Natural killer cell (primary cell): ENCODE results near the gene ZNF511. TPM values are rescaled to one million over a fixed set of nuclear protein-coding genes. Genes with fewer than 3 reads are reported as not detected.

ENCODE experiments used
- ATAC-seq, 3 donors: fragments of 150-1000 bp in 2 of 3; fragments of 200-7000 bp in 1 of 3; cut with Tn5 transposase; 1 replicate in 1 of 3; 2 replicates in 2 of 3; pipeline ENCODE4 v1.10.0; 2021; ENCODE audit warnings: mild to moderate bottlenecking in 2 of 3, moderate library complexity in 2 of 3
- DNase-seq, 2 donors: peaks; one replicate each; pipeline versions ENCODE4 v3.0.0 to v3.0.0-alpha.2; 2013 to 2021; ENCODE audit warnings: mixed read lengths in 1 of 2
- H3K27ac ChIP-seq: one replicate; pipeline ENCODE4 v1.5.1; 2013; ENCODE audit warnings: mild to moderate bottlenecking, low read length
- H3K27me3 ChIP-seq: one replicate; pipeline ENCODE4 v1.6.1; 2013; ENCODE audit warnings: low read length; ENCODE audit not compliant: control insufficient read depth, insufficient read depth
- H3K36me3 ChIP-seq: one replicate; pipeline ENCODE4 v1.6.1; 2013; ENCODE audit warnings: low read length; ENCODE audit not compliant: control insufficient read depth, insufficient read depth
- H3K4me1 ChIP-seq: one replicate; pipeline ENCODE4 v1.6.1; 2013; ENCODE audit warnings: low read length; ENCODE audit not compliant: control insufficient read depth, insufficient read depth
- H3K4me3 ChIP-seq: one replicate; pipeline ENCODE4 v1.5.1; 2013; ENCODE audit warnings: low read length
- H3K9me3 ChIP-seq: one replicate; pipeline ENCODE4 v1.6.1; 2013; ENCODE audit warnings: low read length; ENCODE audit not compliant: control insufficient read depth, insufficient read depth
- H3K27ac Mint-ChIP-seq, 2 donors: one replicate each; pipeline ENCODE4 v1.8.0; 2022; ENCODE audit warnings: mild to moderate bottlenecking in 2 of 2, mixed read lengths in 2 of 2, moderate library complexity in 1 of 2
- H3K27me3 Mint-ChIP-seq, 2 donors: one replicate each; pipeline ENCODE4 v1.8.0; 2022; ENCODE audit warnings: low read depth in 2 of 2, mixed read lengths in 2 of 2
- H3K36me3 Mint-ChIP-seq: one replicate; pipeline ENCODE4 v1.8.0; 2022; ENCODE audit warnings: mixed read lengths
- H3K4me1 Mint-ChIP-seq, 2 donors: one replicate each; pipeline ENCODE4 v1.8.0; 2022; ENCODE audit warnings: mixed read lengths in 2 of 2
- H3K4me3 Mint-ChIP-seq: one replicate; pipeline ENCODE4 v1.8.0; 2022; ENCODE audit warnings: mild to moderate bottlenecking, moderate library complexity, mixed read lengths
- H3K9me3 Mint-ChIP-seq, 2 donors: one replicate each; pipeline ENCODE4 v1.8.0; 2022; ENCODE audit warnings: mixed read lengths in 2 of 2
- WGBS: methylation state at CpG from one replicate; pipeline ENCODE4 v1.1.7; 2013; ENCODE audit warnings: missing lambda C conversion rate; ENCODE audit not compliant: insufficient coverage; 5-methylcytosine and 5-hydroxymethylcytosine counted together
- intact Hi-C: fragments of 100-400 bp; cut with micrococcal nuclease; formaldehyde crosslinking; loops from one replicate; pipeline ENCODE4 v1.14.2; 2022
- total RNA-seq, 4 donors: library from RNA; stranded (reverse); fragments of 120-200 nt in 1 of 4; gene quantifications; one replicate each; pipeline versions ENCODE4 v1.2.3 to v1.2.4, GENCODE V29; 2013 to 2022
- TF ChIP-seq, protein P1 (sequence below): fragments of 200-600 bp; IDR thresholded peaks from one replicate; pipeline ENCODE4 v1.8.0; 2022; ENCODE audit warnings: antibody characterized with exemption

The ZNF511 gene
- total RNA-seq, 3 donors from 2014 or later (not counting 1 experiment from before 2014, with no cell fraction given): 28.1 to 39.0 (median 32.4) TPM

DNA sequence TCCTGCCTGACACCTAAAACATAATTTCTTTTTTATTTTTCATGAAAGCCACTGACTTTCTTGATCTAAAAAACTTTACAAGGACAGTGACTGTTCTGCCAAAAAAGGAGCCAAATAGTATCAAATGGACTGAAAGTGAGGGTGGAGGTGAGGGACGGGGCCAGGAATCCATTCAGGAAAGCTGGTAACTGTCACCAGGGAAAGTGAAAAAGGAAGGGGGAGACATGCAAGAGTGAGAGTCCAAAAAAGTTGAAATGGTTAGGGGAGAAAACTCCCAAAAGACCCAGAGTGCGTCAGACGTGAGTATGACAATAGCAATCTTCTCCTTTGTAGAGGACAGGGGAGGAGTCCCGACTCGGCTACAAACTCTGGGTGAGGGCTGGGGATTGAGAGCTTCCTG, 35.5 kb downstream of the ZNF511 start:
- Histone ChIP-seq H3K27me3 (peaks cover 11% of the 10 kb centered on the region), H3K4me1 (no peaks in the 10 kb centered on the region), H3K36me3 (no peaks in the 10 kb centered on the region), H3K4me3 (no peak overlapping the region), H3K9me3 (no peaks in the 10 kb centered on the region), H3K27ac (no peak overlapping the region)
- Mint-ChIP-seq H3K4me1 (peaks cover 0 to 3% of the 10 kb centered on the region in 2 donors), H3K27ac (no peak overlapping the region), H3K27me3 (peaks cover 27 to 29% of the 10 kb centered on the region in 2 donors), H3K36me3 (no peaks in the 10 kb centered on the region), H3K4me3 (no peak overlapping the region), H3K9me3 (no peaks in the 10 kb centered on the region)
- ATAC-seq: no peak
- 87% methylated on average over 5 of the region's 5 CpGs for WGBS
- no peak for DNase-seq
- intact Hi-C loops: no loop called here
- TF ChIP-seq, protein P1, sequence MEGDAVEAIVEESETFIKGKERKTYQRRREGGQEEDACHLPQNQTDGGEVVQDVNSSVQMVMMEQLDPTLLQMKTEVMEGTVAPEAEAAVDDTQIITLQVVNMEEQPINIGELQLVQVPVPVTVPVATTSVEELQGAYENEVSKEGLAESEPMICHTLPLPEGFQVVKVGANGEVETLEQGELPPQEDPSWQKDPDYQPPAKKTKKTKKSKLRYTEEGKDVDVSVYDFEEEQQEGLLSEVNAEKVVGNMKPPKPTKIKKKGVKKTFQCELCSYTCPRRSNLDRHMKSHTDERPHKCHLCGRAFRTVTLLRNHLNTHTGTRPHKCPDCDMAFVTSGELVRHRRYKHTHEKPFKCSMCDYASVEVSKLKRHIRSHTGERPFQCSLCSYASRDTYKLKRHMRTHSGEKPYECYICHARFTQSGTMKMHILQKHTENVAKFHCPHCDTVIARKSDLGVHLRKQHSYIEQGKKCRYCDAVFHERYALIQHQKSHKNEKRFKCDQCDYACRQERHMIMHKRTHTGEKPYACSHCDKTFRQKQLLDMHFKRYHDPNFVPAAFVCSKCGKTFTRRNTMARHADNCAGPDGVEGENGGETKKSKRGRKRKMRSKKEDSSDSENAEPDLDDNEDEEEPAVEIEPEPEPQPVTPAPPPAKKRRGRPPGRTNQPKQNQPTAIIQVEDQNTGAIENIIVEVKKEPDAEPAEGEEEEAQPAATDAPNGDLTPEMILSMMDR: no peak

- no peak for ATAC-seq
- 43% methylated on average over 11 of the region's 11 CpGs for WGBS
- H3K27me3 ChIP-seq: peaks cover 11% of the 10 kb centered on the region
- no peak for DNase-seq
- H3K9me3 ChIP-seq: no peaks in the 10 kb centered on the region
- Mint-ChIP-seq H3K27me3 (peaks cover 28 to 29% of the 10 kb centered on the region in 2 donors), H3K9me3 (no peaks in the 10 kb centered on the region), H3K36me3 (no peaks in the 10 kb centered on the region), H3K4me3 (no peak overlapping the region), H3K4me1 (peaks cover 0 to 5% of the 10 kb centered on the region in 2 donors), H3K27ac (no peak overlapping the region)
- no peaks in the 10 kb centered on the region for H3K4me1 ChIP-seq
- TF ChIP-seq, protein P1: no peak
- no peaks in the 10 kb centered on the region for H3K36me3 ChIP-seq
- no peak overlapping the region for H3K27ac ChIP-seq
- H3K4me3 ChIP-seq: no peak overlapping the region
- intact Hi-C loops: no loop called here
These were observed 37.7 kb downstream of the ZNF511 start for GRCh38 chr10:133346413-133346812.

DNA sequence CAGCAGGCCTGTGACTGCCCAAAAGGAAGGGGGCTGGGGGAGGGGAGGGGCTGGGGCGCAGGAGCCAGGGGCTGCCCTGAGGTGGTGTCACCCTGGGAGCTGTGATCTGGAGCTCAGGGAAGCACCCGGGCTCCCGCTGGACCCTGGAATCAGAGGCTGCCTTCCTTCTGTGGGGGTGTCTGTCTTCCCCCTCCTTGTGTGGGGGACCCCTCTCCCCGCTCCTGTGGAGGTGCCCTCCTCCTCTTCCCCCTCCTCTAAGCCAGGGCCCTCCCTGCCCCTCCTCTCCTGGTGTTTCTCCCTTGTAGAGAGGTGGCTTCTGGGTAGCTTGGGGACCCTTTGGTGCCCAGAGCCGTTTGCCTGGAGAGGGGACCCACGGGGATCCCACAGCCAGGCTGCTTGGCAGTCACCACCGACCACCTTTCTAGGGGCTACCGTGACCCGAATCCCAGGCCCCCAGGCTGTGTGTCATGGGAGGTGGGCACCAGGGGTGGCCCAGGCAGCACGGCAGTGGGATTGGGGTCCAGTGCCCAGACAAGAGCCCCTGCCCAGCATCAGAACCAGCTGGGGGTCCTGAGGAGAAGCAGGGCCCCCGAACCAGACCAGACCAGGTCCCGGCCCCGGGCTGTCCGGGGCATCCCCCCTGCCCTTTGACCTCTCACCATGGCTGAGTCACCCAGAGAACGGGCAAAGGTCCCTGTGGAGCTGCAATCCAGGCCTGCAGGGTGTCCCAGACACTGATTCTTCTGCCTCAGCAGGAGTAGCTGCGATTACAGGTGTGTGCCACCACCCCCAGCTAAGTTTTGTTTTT, 39.2 kb downstream of the ZNF511 start:
- Mint-ChIP-seq H3K4me1 (peaks cover 0 to 5% of the 10 kb centered on the region in 2 donors), H3K36me3 (no peaks in the 10 kb centered on the region), H3K4me3 (no peak overlapping the region), H3K9me3 (no peaks in the 10 kb centered on the region), H3K27ac (no peak overlapping the region), H3K27me3 (peaks cover 20 to 23% of the 10 kb centered on the region in 2 donors)
- Histone ChIP-seq H3K9me3 (no peaks in the 10 kb centered on the region), H3K36me3 (no peaks in the 10 kb centered on the region), H3K27me3 (peaks cover 8% of the 10 kb centered on the region), H3K4me1 (no peaks in the 10 kb centered on the region), H3K27ac (no peak overlapping the region), H3K4me3 (no peak overlapping the region)
- WGBS: 62% methylated on average over 16 of the region's 16 CpGs
- TF ChIP-seq, protein P1: no peak
- intact Hi-C loops: no loop called here
- no peak for DNase-seq
- ATAC-seq: no peak
